Caco-2 (cell line): Measurements from ENCODE around the gene CCDC102A. TPM values are rescaled to one million over a fixed set of nuclear protein-coding genes. Genes with fewer than 3 reads are reported as not detected.

Experiments used
- BruUV-seq: library from RNA; stranded (reverse); fragments of 400-500 nt; replicated peaks from 2 replicates; lab custom pipeline; 2021; lab: Mats Ljungman, UMichigan
- CTCF ChIA-PET: fragments of 300-600 bp; sonication (Branson Sonifier 250); formaldehyde crosslinking; loops from one replicate; lab custom pipeline; 2022; ENCODE audit warnings: antibody characterized with exemption; lab: Charles Lee
- POLR2A ChIA-PET: fragments of 300-600 bp; sonication (Branson Sonifier 250); formaldehyde crosslinking; loops from one replicate; lab custom pipeline; 2022; ENCODE audit warnings: antibody characterized with exemption; lab: Charles Lee
- DNase-seq, 2 experiments: peaks; one replicate each; pipeline versions ENCODE4 v3.0.0 to v3.0.0-alpha.2; 2020 to 2022
- H3K27me3 ChIP-seq: replicated peaks from 2 replicates; pipeline ENCODE4 v1.6.0; 2011; ENCODE audit warnings: low read length; ENCODE audit not compliant: control insufficient read depth, insufficient read depth
- H3K36me3 ChIP-seq: 2 replicates; pipeline ENCODE4 v1.5.1; 2011; ENCODE audit warnings: low read length; ENCODE audit not compliant: control insufficient read depth, insufficient read depth
- H3K4me1 ChIP-seq: fragments of 250-450 bp; sonication (Bioruptor Pico); 2 replicates; pipeline ENCODE4 v1.5.1; 2020; ENCODE audit warnings: mild to moderate bottlenecking
- H3K4me3 ChIP-seq: 2 replicates; pipeline ENCODE4 v1.5.1; 2011; ENCODE audit warnings: low read depth, mild to moderate bottlenecking, control low read depth, low read length
- H3K9me3 ChIP-seq: fragments of 250-450 bp; sonication (Bioruptor Pico); 2 replicates; pipeline ENCODE4 v1.5.1; 2020; ENCODE audit warnings: mild to moderate bottlenecking, moderate library complexity
- H3K27ac Mint-ChIP-seq: one replicate; pipeline ENCODE4 v1.8.0; 2022; ENCODE audit warnings: mixed read lengths; ENCODE audit not compliant: unreplicated experiment
- H3K27me3 Mint-ChIP-seq: one replicate; pipeline ENCODE4 v1.8.0; 2022; ENCODE audit warnings: mixed read lengths; ENCODE audit not compliant: insufficient read depth, unreplicated experiment
- H3K36me3 Mint-ChIP-seq: one replicate; pipeline ENCODE4 v1.8.0; 2022; ENCODE audit warnings: mild to moderate bottlenecking, mixed read lengths; ENCODE audit not compliant: insufficient read depth, unreplicated experiment
- H3K4me1 Mint-ChIP-seq: one replicate; pipeline ENCODE4 v1.8.0; 2022; ENCODE audit warnings: low read depth, mixed read lengths; ENCODE audit not compliant: unreplicated experiment
- H3K4me3 Mint-ChIP-seq: one replicate; pipeline ENCODE4 v1.8.0; 2022; ENCODE audit warnings: mild to moderate bottlenecking, moderate library complexity, mixed read lengths; ENCODE audit not compliant: unreplicated experiment
- H3K9me3 Mint-ChIP-seq: one replicate; pipeline ENCODE4 v1.8.0; 2022; ENCODE audit warnings: mixed read lengths; ENCODE audit not compliant: unreplicated experiment
- intact Hi-C: fragments of 100-400 bp; cut with micrococcal nuclease; formaldehyde crosslinking; loops from one replicate; pipeline ENCODE4 v1.10.0; 2022; ENCODE audit not compliant: unreplicated experiment
- total RNA-seq: library from RNA; stranded (reverse); gene quantifications from 2 replicates; pipeline ENCODE4 v1.2.3, GENCODE V29; 2022
- TF ChIP-seq, protein P1 (sequence below), 2 experiments: fragments of 200-600 bp in 1 of 2; IDR thresholded peaks; 1 replicate in 1 of 2; 2 replicates in 1 of 2; pipeline versions ENCODE4 v1.5.1 to v1.8.0; 2011 to 2022; ENCODE audit warnings: antibody characterized with exemption in 1 of 2, control low read depth in 1 of 2, inconsistent platforms in 1 of 2, low read depth in 1 of 2, low read length in 1 of 2, mild to moderate bottlenecking in 1 of 2, moderate library complexity in 1 of 2; ENCODE audit not compliant: insufficient read depth in 1 of 2, severe bottlenecking in 1 of 2, unreplicated experiment in 1 of 2

The CCDC102A gene
- total RNA-seq, 1 experiment from 2014 or later: 11.8 TPM

DNA sequence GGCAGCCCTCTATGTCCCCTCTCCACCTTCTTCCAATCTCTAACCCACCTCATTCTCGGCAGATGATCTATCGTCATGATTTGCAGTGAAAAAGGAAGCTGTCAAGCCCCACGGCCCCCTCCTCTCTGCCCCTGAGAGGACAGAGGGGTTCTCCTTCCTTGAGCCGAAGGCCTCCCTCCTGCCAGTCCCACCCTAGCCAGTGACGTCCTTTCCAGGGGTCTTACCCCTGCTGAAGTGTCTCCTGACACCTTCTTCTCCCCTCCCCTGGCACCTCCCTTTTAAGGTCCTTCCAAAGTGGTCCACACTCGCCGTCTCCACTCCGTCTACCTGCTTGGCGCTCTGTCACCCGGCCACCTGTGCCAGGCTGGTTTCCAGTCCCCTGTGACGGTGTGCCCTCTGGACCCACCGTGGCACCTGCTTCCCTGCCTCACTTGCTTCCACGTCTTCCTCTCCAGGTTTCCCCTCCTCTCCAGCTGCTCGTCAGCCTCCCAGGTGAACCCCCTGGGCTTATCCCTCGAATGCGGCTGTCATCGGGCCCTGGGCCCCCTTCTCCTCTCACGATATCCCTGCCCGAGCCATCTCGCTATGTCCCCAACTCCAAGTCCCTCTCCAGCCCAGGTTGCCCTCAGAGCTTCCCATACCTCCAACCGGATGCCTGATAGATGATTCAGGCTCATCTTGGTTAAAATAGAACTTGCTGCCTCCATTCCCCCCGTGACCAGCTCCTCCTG lies 5.7 kb downstream of the CCDC102A start:
- Histone ChIP-seq H3K27me3 (no peaks in the 10 kb centered on the region), H3K9me3 (no peaks in the 10 kb centered on the region), H3K4me3 (no peak overlapping the region), H3K4me1 (peaks cover 15% of the 10 kb centered on the region), H3K36me3 (no peaks in the 10 kb centered on the region; the same call in none of the 2 replicates)
- Mint-ChIP-seq H3K4me3 (peak overlapping the region; percentile 71), H3K36me3 (peaks cover 17% of the 10 kb centered on the region), H3K27ac (no peak overlapping the region), H3K27me3 (no peaks in the 10 kb centered on the region), H3K9me3 (no peaks in the 10 kb centered on the region), H3K4me1 (peaks cover 24% of the 10 kb centered on the region)
- ChIA-PET POLR2A (no interaction called here), CTCF (no interaction called here)
- BruUV-seq: no TSS peak
- TF ChIP-seq, protein P1, sequence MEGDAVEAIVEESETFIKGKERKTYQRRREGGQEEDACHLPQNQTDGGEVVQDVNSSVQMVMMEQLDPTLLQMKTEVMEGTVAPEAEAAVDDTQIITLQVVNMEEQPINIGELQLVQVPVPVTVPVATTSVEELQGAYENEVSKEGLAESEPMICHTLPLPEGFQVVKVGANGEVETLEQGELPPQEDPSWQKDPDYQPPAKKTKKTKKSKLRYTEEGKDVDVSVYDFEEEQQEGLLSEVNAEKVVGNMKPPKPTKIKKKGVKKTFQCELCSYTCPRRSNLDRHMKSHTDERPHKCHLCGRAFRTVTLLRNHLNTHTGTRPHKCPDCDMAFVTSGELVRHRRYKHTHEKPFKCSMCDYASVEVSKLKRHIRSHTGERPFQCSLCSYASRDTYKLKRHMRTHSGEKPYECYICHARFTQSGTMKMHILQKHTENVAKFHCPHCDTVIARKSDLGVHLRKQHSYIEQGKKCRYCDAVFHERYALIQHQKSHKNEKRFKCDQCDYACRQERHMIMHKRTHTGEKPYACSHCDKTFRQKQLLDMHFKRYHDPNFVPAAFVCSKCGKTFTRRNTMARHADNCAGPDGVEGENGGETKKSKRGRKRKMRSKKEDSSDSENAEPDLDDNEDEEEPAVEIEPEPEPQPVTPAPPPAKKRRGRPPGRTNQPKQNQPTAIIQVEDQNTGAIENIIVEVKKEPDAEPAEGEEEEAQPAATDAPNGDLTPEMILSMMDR (IDR thresholded peaks at IDR 0.05; ENCODE audit: insufficient read depth in 1 of 2, low read depth in 1 of 2, low read length in 1 of 2, severe bottlenecking in 1 of 2, unreplicated experiment in 1 of 2): no peak
- peak in 1 of 2 experiments; percentile 40 for DNase-seq
- intact Hi-C loops: no loop called here

DNA sequence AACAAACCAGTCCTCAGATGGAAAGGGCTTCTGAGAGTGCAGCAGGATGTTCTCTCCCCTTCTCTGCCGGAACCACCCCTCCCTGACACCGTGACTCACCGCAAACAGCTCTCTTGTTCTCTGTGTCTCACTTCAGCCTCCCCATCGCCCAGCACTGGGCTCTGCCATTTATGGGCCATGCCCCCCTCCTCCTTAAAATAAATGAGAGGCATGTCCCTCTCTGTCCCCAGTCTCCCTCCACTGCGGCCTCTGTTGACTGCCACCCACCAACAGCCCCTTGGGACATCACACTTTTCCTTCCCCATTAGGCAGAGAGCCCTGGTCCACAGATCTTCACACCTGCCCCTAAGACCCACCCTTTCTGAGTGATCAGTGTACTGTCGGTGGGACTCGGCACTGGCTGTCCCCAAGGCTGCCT lies 6.3 kb downstream of the CCDC102A start:
- Histone ChIP-seq H3K27me3 (no peaks in the 10 kb centered on the region), H3K36me3 (no peaks in the 10 kb centered on the region; the same call in none of the 2 replicates), H3K4me3 (no peak overlapping the region), H3K9me3 (no peaks in the 10 kb centered on the region), H3K4me1 (peaks cover 15% of the 10 kb centered on the region)
- no peaks in the 10 kb centered on the region for H3K27me3 Mint-ChIP-seq
- intact Hi-C loops: no loop called here
- H3K4me1 Mint-ChIP-seq: peaks cover 24% of the 10 kb centered on the region
- TF ChIP-seq, protein P1 (IDR thresholded peaks at IDR 0.05; ENCODE audit: insufficient read depth in 1 of 2, low read depth in 1 of 2, low read length in 1 of 2, severe bottlenecking in 1 of 2, unreplicated experiment in 1 of 2): no peak
- ChIA-PET CTCF (no interaction called here), POLR2A (no interaction called here)
- H3K4me3 Mint-ChIP-seq: peak overlapping the region; percentile 71
- BruUV-seq: no TSS peak
- no peak overlapping the region for H3K27ac Mint-ChIP-seq
- H3K9me3 Mint-ChIP-seq: no peaks in the 10 kb centered on the region
- DNase-seq: peak in 1 of 2 experiments; percentile 31
- H3K36me3 Mint-ChIP-seq: peaks cover 17% of the 10 kb centered on the region

DNA sequence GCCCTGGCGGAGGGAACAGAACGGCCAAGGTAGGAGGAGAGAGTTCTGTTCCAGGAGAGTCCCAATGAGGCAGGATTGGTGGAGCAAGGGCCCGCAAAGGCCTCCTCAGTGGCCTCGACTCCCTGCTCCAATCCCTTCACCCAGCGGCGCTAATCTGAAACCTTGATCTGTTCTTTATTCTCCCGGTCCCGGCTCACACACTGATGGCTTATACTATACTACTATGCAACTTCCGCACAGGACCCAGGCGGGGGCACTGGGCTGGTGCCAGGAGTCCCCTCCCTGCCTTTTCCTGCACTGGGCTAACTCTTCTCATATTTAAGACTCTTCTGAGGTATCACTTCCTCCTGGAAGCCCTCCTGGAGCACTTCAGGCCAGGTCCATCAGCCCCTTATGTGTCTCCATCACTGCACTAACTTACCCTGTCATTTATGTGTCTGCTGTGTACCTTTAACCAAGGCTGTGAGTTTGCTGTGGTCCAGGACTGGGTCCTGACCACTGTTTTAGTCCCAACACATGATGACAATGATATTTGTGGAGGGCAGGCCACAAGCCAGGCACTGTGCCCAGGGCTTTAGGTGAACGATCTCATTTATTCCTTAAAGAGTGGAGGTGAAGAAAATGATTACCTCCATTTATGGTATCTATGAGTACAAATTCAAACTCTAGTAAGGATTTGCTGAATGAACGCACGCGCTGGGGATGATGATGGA lies 6.8 kb downstream of the CCDC102A start:
- H3K9me3 Mint-ChIP-seq: no peaks in the 10 kb centered on the region
- ChIA-PET CTCF (interaction anchor here (1.6 kb wide), 1 partner anchor 10 kb away, joined by 11 read pairs; no protein-coding TSS in a partner anchor), POLR2A (interaction anchor here (1.7 to 1.9 kb wide), 2 partner anchors 50 to 82 kb away, joined by 9 to 12 read pairs; partner anchors contain the start of genes CIAPIN1 and COQ9)
- peaks cover 17% of the 10 kb centered on the region for H3K36me3 Mint-ChIP-seq
- intact Hi-C loops: no loop called here
- DNase-seq: peak in 1 of 2 experiments; percentile 41
- no peaks in the 10 kb centered on the region for H3K27me3 Mint-ChIP-seq
- BruUV-seq: TSS peak; percentile 36
- Histone ChIP-seq H3K4me3 (peak overlapping the region; percentile 70), H3K9me3 (no peaks in the 10 kb centered on the region), H3K27me3 (no peaks in the 10 kb centered on the region), H3K4me1 (peaks cover 15% of the 10 kb centered on the region), H3K36me3 (no peaks in the 10 kb centered on the region; the same call in none of the 2 replicates)
- TF ChIP-seq, protein P1 (IDR thresholded peaks at IDR 0.05; ENCODE audit: insufficient read depth in 1 of 2, low read depth in 1 of 2, low read length in 1 of 2, severe bottlenecking in 1 of 2, unreplicated experiment in 1 of 2): no peak
- H3K4me3 Mint-ChIP-seq: peak overlapping the region; percentile 71
- peaks cover 24% of the 10 kb centered on the region for H3K4me1 Mint-ChIP-seq
- H3K27ac Mint-ChIP-seq: peak overlapping the region; percentile 36
